Fibroblast of villous mesenchyme (primary cell): ENCODE data around the gene ZNF579. TPM values are rescaled to one million over a fixed set of nuclear protein-coding genes. Genes with fewer than 3 reads are reported as not detected.

Source experiments
- DNase-seq: peaks from one replicate; pipeline ENCODE4 v3.0.0-alpha.2; 2010; ENCODE audit warnings: low read depth
- H3K4me3 ChIP-seq: 2 replicates; pipeline ENCODE4 v1.5.1; 2011; ENCODE audit warnings: low read depth, mild to moderate bottlenecking, low read length
- total RNA-seq: library from RNA; depleted of rRNA; stranded (reverse); fragments of >200 nt; gene quantifications from 2 replicates; pipeline ENCODE4 v1.2.3, GENCODE V29; 2012
- TF ChIP-seq, protein P1 (sequence below): IDR thresholded peaks from 2 replicates; pipeline ENCODE4 v1.5.1; 2012; ENCODE audit warnings: low read depth, mild to moderate bottlenecking, low read length; ENCODE audit not compliant: insufficient read depth

Gene ZNF579
- total RNA-seq, 1 donor: 5.6 TPM

DNA sequence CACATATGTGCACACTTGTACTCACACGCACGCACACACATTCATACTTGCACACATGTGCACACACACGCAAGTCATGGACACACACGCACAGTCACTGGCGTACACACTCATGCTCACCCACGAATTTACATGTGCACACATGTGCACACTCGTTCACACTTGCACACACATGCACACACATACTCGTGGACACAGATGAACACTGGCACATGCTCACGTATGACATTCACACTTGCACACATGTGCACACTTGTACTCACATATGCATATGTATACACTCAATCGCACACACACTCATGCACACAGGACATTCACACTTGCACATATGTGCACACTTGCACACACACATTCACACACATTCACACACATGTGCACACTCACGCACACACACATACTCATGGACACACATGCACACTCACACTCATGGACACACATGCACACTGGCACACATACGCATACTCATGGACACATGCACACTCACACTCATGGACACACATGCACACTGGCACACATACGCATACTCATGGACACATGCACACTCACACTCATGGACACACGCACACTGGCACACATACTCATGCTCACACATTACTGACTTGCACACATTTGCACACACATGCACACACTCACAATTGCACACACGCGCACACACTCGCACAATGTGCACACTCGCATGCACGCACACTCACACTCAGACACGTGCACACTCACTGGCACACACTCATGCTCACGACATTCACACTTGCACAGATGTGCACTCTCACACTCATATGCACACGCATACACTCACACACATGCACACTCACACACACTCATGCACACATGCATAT lies 53.2 kb downstream of the ZNF579 start:
- TF ChIP-seq, protein P1, sequence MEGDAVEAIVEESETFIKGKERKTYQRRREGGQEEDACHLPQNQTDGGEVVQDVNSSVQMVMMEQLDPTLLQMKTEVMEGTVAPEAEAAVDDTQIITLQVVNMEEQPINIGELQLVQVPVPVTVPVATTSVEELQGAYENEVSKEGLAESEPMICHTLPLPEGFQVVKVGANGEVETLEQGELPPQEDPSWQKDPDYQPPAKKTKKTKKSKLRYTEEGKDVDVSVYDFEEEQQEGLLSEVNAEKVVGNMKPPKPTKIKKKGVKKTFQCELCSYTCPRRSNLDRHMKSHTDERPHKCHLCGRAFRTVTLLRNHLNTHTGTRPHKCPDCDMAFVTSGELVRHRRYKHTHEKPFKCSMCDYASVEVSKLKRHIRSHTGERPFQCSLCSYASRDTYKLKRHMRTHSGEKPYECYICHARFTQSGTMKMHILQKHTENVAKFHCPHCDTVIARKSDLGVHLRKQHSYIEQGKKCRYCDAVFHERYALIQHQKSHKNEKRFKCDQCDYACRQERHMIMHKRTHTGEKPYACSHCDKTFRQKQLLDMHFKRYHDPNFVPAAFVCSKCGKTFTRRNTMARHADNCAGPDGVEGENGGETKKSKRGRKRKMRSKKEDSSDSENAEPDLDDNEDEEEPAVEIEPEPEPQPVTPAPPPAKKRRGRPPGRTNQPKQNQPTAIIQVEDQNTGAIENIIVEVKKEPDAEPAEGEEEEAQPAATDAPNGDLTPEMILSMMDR: no peak
- H3K4me3 ChIP-seq: no peak overlapping the region
- DNase-seq: no peak

Other genes starting within 250 kb of the ZNF579 start
- 6.9 and 8.7 TPM in 2 replicates for gene KMT5C, start 241.0 kb downstream of the ZNF579 start, total RNA-seq
- gene COX6B2, start 226.1 kb downstream of the ZNF579 start, total RNA-seq: under 0.01 TPM in 1 of 2 replicates, not detected in the other
- not detected in 2 replicates for gene GARIN5B, start 217.6 kb downstream of the ZNF579 start, total RNA-seq
- gene IL11, start 210.4 kb downstream of the ZNF579 start, total RNA-seq: 3.0 and 5.2 TPM in 2 replicates
- not detected in 2 replicates for gene TMEM190, start 204.0 kb downstream of the ZNF579 start, total RNA-seq
- gene TMEM238, start 196.6 kb downstream of the ZNF579 start, total RNA-seq: not detected in 2 replicates
- 124 and 164 TPM in 2 replicates for gene RPL28, start 194.9 kb downstream of the ZNF579 start, total RNA-seq
- gene UBE2S, start 173.1 kb downstream of the ZNF579 start, total RNA-seq: 108 and 155 TPM in 2 replicates
- not detected in 2 replicates for gene SHISA7, start 137.5 kb downstream of the ZNF579 start, total RNA-seq
- gene ISOC2, start 119.2 kb downstream of the ZNF579 start, total RNA-seq: 57.9 and 74.4 TPM in 2 replicates
- gene C19orf85, start 116.1 kb downstream of the ZNF579 start, total RNA-seq: not detected in 2 replicates
- gene ZNF628, start 104.2 kb downstream of the ZNF579 start, total RNA-seq: 0.86 and 2.6 TPM in 2 replicates
- gene NAT14, start 95.7 kb downstream of the ZNF579 start, total RNA-seq: 18.1 and 20.3 TPM in 2 replicates
- 21.2 and 23.2 TPM in 2 replicates for gene SSC5D, start 92.4 kb downstream of the ZNF579 start, total RNA-seq
- gene SBK2, start 43.7 kb downstream of the ZNF579 start, total RNA-seq: not detected in 2 replicates
- under 0.01 TPM in 2 replicates for gene SBK3, start 35.3 kb downstream of the ZNF579 start, total RNA-seq
- 4.3 and 5.2 TPM in 2 replicates for gene FIZ1, start 18.7 kb upstream of the ZNF579 start, total RNA-seq
- gene ZNF524, start 19.4 kb upstream of the ZNF579 start, total RNA-seq: 4.7 and 6.4 TPM in 2 replicates
- gene ZNF865, start 24.8 kb upstream of the ZNF579 start, total RNA-seq: 1.3 and 1.9 TPM in 2 replicates
- gene ZNF784, start 43.7 kb upstream of the ZNF579 start, total RNA-seq: 5.6 and 7.4 TPM in 2 replicates
- 5.5 and 5.6 TPM in 2 replicates for gene ZNF580, start 60.2 kb upstream of the ZNF579 start, total RNA-seq
- 11.0 and 13.0 TPM in 2 replicates for gene ZNF581, start 62.8 kb upstream of the ZNF579 start, total RNA-seq
- 7.8 and 9.0 TPM in 2 replicates for gene CCDC106, start 67.4 kb upstream of the ZNF579 start, total RNA-seq
- gene U2AF2, start 74.2 kb upstream of the ZNF579 start, total RNA-seq: 99.9 and 111 TPM in 2 replicates
- 17.7 and 31.2 TPM in 2 replicates for gene EPN1, start 94.4 kb upstream of the ZNF579 start, total RNA-seq
- not detected in 2 replicates for gene NLRP9, start 157.6 kb upstream of the ZNF579 start, total RNA-seq
- not detected in 2 replicates for gene RFPL4A, start 178.2 kb upstream of the ZNF579 start, total RNA-seq
- gene RFPL4AL1, start 188.3 kb upstream of the ZNF579 start, total RNA-seq: not detected in 2 replicates